ENCODE data around the gene TDRD7.

TDRD7 gene

DNA sequence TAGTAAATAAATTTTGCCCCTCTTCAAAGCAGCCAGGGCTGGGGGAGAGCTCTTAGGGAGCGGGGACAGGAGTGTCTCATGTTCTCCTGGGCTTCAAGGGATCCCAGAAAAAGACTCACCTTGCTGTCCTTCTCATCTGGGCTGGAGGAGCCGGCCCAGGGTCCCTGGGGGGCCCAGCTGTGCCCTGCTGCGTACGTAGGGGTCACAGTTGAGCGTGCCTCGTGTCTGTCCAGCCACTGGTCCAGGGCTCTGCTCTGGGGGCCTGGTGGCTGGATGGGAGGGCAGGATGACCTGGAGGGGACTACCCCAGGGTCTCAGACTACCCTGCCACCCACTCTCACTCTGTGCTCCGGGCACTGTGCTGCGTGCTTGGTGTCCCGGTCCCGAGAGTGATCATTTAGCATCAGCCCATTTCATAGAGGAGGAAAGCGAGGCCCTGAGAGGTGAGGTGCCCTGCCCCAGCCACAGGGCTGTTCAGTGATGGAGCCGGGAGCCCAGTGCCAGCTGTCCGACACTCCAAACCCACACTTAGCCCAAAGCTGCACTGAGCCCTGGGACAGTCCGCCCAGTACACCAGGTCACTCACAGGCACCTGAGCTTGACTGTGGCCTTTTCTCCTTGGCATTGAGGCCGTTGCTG, 26.2 kb upstream of the TDRD7 start:
- TF ChIP-seq, protein P1, sequence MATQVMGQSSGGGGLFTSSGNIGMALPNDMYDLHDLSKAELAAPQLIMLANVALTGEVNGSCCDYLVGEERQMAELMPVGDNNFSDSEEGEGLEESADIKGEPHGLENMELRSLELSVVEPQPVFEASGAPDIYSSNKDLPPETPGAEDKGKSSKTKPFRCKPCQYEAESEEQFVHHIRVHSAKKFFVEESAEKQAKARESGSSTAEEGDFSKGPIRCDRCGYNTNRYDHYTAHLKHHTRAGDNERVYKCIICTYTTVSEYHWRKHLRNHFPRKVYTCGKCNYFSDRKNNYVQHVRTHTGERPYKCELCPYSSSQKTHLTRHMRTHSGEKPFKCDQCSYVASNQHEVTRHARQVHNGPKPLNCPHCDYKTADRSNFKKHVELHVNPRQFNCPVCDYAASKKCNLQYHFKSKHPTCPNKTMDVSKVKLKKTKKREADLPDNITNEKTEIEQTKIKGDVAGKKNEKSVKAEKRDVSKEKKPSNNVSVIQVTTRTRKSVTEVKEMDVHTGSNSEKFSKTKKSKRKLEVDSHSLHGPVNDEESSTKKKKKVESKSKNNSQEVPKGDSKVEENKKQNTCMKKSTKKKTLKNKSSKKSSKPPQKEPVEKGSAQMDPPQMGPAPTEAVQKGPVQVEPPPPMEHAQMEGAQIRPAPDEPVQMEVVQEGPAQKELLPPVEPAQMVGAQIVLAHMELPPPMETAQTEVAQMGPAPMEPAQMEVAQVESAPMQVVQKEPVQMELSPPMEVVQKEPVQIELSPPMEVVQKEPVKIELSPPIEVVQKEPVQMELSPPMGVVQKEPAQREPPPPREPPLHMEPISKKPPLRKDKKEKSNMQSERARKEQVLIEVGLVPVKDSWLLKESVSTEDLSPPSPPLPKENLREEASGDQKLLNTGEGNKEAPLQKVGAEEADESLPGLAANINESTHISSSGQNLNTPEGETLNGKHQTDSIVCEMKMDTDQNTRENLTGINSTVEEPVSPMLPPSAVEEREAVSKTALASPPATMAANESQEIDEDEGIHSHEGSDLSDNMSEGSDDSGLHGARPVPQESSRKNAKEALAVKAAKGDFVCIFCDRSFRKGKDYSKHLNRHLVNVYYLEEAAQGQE (IDR thresholded peaks at IDR 0.05; ENCODE audit: insufficient read depth in 1 of 2, low read depth in 2 of 2, low read length in 2 of 2): no peak
- TF ChIP-seq TAF1 (IDR thresholded peaks at IDR 0.05; ENCODE audit: borderline replicate concordance, insufficient read depth, low read length) (no peak), SIN3A (IDR thresholded peaks at IDR 0.05; ENCODE audit: borderline replicate concordance, insufficient read depth, low read length) (no peak), POLR2AphosphoS5 (IDR thresholded peaks at IDR 0.05; ENCODE audit: low read depth, low read length) (no peak), FOXP2 (optimal IDR thresholded peaks at IDR 0.05; ENCODE audit: borderline replicate concordance, extremely low read depth, extremely low read length, insufficient read depth) (no peak)

DNA sequence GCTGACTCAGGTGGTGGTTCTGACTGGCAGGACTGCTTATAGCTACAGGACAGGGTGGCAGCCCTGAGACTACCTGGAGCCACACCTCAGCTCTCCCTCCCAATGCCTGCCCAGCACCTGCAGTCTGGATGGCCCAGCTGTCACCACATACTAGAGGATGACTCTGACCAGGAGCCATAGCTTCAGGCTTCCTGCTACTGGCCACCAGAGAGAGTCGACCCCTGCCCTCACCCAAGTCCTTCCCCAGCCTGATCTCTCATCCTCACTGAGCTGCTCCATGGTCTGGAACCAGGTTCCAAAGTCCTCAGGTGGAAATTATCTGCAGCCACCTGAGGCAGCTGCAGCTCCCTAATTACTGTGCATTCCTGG, 25.6 kb upstream of the TDRD7 start:
- TF ChIP-seq POLR2AphosphoS5 (IDR thresholded peaks at IDR 0.05; ENCODE audit: low read depth, low read length): no peak
- TF ChIP-seq SIN3A (IDR thresholded peaks at IDR 0.05; ENCODE audit: borderline replicate concordance, insufficient read depth, low read length): no peak
- TF ChIP-seq, protein P1 (IDR thresholded peaks at IDR 0.05; ENCODE audit: insufficient read depth in 1 of 2, low read depth in 2 of 2, low read length in 2 of 2): no peak
- TF ChIP-seq TAF1 (IDR thresholded peaks at IDR 0.05; ENCODE audit: borderline replicate concordance, insufficient read depth, low read length): no peak
- no peak for TF ChIP-seq FOXP2 (optimal IDR thresholded peaks at IDR 0.05; ENCODE audit: borderline replicate concordance, extremely low read depth, extremely low read length, insufficient read depth)

DNA sequence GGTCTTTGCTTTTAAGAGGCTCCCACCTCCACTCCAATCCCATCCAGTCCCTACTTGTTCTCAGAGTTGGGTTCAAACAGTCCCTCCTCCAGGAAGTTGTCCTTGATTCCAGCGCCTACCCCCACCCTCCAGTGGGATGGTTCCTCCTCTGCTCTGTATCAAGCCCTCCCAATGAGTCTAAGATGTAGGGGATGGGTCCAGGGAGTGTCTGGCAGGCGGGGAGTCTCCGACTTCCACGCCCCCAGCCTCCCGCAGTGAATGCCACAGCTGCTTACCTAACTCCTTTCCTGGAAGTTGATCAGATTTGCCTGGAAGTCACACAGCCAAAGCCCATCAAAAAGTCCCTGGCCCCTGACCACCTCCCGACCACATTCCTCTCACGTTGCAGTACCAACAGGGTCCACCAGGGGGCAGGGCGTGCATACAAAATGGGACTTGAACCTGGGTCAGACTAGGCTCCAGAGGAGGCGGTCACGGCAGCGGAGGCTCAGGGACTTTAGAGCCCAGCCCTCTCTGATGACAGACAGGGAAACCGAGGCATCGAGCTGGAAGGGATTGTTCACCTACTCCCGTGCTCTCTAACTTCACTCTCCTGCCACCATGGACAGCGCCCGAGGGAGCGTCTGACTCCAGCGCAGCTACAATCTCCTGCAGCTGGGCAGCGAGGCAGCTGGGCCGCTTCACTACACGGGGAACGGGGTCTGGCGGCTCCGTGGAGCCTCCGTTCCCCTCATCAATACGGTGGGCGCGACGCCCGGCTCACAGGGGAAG, 25.0 kb upstream of the TDRD7 start:
- TF ChIP-seq, protein P1 (IDR thresholded peaks at IDR 0.05; ENCODE audit: insufficient read depth in 1 of 2, low read depth in 2 of 2, low read length in 2 of 2): peak; percentile 96 to 98
- TF ChIP-seq POLR2AphosphoS5 (IDR thresholded peaks at IDR 0.05; ENCODE audit: low read depth, low read length): no peak

DNA sequence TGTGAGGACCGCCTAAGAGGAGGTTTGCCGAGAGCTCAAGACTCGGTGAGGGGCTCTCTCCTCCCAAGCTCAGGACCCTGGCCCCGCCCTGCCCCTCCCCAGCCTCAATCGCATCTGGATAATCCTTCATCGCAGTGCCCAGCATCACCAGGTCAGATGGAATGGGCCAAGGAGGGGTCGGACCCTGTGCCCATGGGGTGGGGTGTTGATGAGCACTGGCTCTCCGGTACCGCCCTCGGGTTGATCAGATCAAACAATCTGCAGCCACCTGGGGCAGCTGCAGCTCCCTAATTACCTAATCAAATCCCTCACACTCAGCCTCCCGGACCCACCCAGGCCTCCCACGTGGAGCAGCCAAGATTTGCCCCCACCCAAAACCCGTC, 24.4 kb upstream of the TDRD7 start:
- TF ChIP-seq TAF1 (IDR thresholded peaks at IDR 0.05; ENCODE audit: borderline replicate concordance, insufficient read depth, low read length): no peak
- TF ChIP-seq FOXP2 (optimal IDR thresholded peaks at IDR 0.05; ENCODE audit: borderline replicate concordance, extremely low read depth, extremely low read length, insufficient read depth): no peak
- TF ChIP-seq POLR2AphosphoS5 (IDR thresholded peaks at IDR 0.05; ENCODE audit: low read depth, low read length): no peak
- TF ChIP-seq SIN3A (IDR thresholded peaks at IDR 0.05; ENCODE audit: borderline replicate concordance, insufficient read depth, low read length): no peak
- TF ChIP-seq, protein P1 (IDR thresholded peaks at IDR 0.05; ENCODE audit: insufficient read depth in 1 of 2, low read depth in 2 of 2, low read length in 2 of 2): no peak
